Loucy (cell line): Measurements from ENCODE around the gene SLC35E3.

Source experiments
- EZH2phosphoT487 ChIP-seq: fragments of 200-600 bp; IDR thresholded peaks from 2 replicates; pipeline ENCODE4 v1.6.1; 2018; ENCODE audit warnings: antibody characterized with exemption, mild to moderate bottlenecking, moderate library complexity, borderline replicate concordance
- TF ChIP-seq, protein P1 (sequence below): fragments of 200-600 bp; sonication (generic); conservative IDR thresholded peaks from 2 replicates; pipeline ENCODE4 v1.5.1; 2014; ENCODE audit warnings: mild to moderate bottlenecking, antibody characterized with exemption, low read length

GRCh38 chr12:68828672-68829068, 82.7 kb downstream of the SLC35E3 start:
- TF ChIP-seq, protein P1, sequence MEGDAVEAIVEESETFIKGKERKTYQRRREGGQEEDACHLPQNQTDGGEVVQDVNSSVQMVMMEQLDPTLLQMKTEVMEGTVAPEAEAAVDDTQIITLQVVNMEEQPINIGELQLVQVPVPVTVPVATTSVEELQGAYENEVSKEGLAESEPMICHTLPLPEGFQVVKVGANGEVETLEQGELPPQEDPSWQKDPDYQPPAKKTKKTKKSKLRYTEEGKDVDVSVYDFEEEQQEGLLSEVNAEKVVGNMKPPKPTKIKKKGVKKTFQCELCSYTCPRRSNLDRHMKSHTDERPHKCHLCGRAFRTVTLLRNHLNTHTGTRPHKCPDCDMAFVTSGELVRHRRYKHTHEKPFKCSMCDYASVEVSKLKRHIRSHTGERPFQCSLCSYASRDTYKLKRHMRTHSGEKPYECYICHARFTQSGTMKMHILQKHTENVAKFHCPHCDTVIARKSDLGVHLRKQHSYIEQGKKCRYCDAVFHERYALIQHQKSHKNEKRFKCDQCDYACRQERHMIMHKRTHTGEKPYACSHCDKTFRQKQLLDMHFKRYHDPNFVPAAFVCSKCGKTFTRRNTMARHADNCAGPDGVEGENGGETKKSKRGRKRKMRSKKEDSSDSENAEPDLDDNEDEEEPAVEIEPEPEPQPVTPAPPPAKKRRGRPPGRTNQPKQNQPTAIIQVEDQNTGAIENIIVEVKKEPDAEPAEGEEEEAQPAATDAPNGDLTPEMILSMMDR, result no peak
- TF ChIP-seq EZH2phosphoT487, result no peak
